ENCODE measurements around the gene SPINK5.

SPINK5 gene, protein sequence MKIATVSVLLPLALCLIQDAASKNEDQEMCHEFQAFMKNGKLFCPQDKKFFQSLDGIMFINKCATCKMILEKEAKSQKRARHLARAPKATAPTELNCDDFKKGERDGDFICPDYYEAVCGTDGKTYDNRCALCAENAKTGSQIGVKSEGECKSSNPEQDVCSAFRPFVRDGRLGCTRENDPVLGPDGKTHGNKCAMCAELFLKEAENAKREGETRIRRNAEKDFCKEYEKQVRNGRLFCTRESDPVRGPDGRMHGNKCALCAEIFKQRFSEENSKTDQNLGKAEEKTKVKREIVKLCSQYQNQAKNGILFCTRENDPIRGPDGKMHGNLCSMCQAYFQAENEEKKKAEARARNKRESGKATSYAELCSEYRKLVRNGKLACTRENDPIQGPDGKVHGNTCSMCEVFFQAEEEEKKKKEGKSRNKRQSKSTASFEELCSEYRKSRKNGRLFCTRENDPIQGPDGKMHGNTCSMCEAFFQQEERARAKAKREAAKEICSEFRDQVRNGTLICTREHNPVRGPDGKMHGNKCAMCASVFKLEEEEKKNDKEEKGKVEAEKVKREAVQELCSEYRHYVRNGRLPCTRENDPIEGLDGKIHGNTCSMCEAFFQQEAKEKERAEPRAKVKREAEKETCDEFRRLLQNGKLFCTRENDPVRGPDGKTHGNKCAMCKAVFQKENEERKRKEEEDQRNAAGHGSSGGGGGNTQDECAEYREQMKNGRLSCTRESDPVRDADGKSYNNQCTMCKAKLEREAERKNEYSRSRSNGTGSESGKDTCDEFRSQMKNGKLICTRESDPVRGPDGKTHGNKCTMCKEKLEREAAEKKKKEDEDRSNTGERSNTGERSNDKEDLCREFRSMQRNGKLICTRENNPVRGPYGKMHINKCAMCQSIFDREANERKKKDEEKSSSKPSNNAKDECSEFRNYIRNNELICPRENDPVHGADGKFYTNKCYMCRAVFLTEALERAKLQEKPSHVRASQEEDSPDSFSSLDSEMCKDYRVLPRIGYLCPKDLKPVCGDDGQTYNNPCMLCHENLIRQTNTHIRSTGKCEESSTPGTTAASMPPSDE

GRCh38 chr5:148063861-148064260 is at the start of gene SPINK5:
TSS of gene SPINK5 (plus strand) at chr5:148063980. CDS start at chr5:148064045, 65 bp downstream.
- Histone ChIP-seq H3K4me3 (ENCODE audit: low read depth in 1 of 5, low read length in 5 of 5) (no peak within 1 kb of the TSS), H3K9me3 (ENCODE audit: control insufficient read depth in 5 of 5, low read length in 5 of 5) (no peaks in the 10 kb centered on the region), H3K36me3 (ENCODE audit: control insufficient read depth in 5 of 5, insufficient read depth in 5 of 5, low read length in 5 of 5) (no peaks in the 10 kb centered on the region), H3K4me1 (ENCODE audit: control insufficient read depth in 5 of 5, insufficient read depth in 5 of 5, low read length in 5 of 5) (peaks cover 0 to 5% (median 0%) of the 10 kb centered on the region in 5 donors), H3K9ac (ENCODE audit: low read length in 5 of 5) (no peak within 1 kb of the TSS), H3K27ac (ENCODE audit: low read depth, low read length) (no peak within 1 kb of the TSS), H3K27me3 (ENCODE audit: control insufficient read depth in 5 of 5, insufficient read depth in 4 of 5, low read length in 5 of 5) (no peaks in the 10 kb centered on the region)

DNA sequence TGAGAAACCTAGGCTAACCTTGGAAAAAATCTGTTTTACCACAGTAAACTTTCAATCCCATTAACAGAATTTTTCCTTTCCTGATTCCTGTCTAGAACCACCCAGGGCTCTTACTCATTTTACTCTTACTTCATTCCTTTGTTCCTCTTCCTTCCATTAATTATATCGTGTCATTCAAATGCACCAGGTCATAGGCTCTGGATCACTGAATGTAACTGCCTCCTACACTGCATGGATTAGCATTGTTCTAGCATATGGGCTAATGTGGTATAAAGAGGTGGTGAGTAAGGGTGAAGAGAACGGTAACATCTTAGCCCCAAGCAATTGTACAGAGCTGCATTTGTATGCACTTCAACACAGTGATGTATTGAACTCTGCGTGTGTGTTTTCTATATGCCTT is 49.5 kb upstream of the SPINK5 start:
- no peaks in the 10 kb centered on the region for H3K36me3 ChIP-seq (ENCODE audit: control insufficient read depth in 5 of 5, insufficient read depth in 5 of 5, low read length in 5 of 5)
- H3K4me1 ChIP-seq (ENCODE audit: control insufficient read depth in 5 of 5, insufficient read depth in 5 of 5, low read length in 5 of 5) = no peaks in the 10 kb centered on the region
- H3K4me3 ChIP-seq (ENCODE audit: low read depth in 1 of 5, low read length in 5 of 5) = no peak overlapping the region
- no peaks in the 10 kb centered on the region for H3K9me3 ChIP-seq (ENCODE audit: control insufficient read depth in 5 of 5, low read length in 5 of 5)
- no peaks in the 10 kb centered on the region for H3K27me3 ChIP-seq (ENCODE audit: control insufficient read depth in 5 of 5, insufficient read depth in 4 of 5, low read length in 5 of 5)
- H3K9ac ChIP-seq (ENCODE audit: low read length in 5 of 5) = no peak overlapping the region
- no peak overlapping the region for H3K27ac ChIP-seq (ENCODE audit: low read depth, low read length)

DNA sequence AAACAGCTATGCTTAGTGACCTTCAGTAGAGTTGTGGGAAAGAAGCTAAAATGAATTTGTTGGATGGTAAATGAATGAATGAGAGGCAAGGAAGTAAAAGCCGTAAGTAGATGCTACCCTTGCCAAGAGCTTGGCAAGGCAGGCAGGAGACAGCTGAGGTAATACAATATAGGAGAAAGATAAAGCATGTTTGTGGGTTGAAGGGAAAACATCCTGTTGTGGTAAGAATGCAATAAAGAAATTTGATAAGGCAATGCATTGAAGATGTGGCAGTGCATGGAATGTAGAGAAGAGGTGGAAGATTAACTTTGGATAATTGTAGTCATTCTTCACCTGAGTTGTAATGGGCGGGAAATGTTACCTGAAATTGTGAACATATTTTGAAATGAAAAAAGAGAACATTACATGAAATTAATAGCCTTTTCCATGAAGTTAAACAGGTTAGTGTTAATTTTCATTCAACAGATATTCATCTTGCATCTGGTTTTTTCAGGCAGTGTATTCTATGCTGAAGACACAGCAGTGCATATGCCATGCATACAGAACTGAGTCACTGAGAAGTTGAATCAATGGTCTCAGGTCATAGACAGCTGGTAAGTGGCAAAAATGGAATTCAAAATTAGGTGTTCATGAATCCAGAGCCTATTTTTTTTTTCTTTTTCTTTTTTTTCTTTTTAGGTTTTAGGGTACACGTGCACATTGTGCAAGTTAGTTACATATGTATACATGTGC is 43.4 kb upstream of the SPINK5 start:
- Histone ChIP-seq H3K36me3 (ENCODE audit: control insufficient read depth in 5 of 5, insufficient read depth in 5 of 5, low read length in 5 of 5) (no peaks in the 10 kb centered on the region), H3K27ac (ENCODE audit: low read depth, low read length) (no peak overlapping the region), H3K4me3 (ENCODE audit: low read depth in 1 of 5, low read length in 5 of 5) (no peak overlapping the region), H3K4me1 (ENCODE audit: control insufficient read depth in 5 of 5, insufficient read depth in 5 of 5, low read length in 5 of 5) (peaks cover 0 to 8% (median 0%) of the 10 kb centered on the region in 5 donors), H3K9ac (ENCODE audit: low read length in 5 of 5) (no peak overlapping the region), H3K9me3 (ENCODE audit: control insufficient read depth in 5 of 5, low read length in 5 of 5) (no peaks in the 10 kb centered on the region), H3K27me3 (ENCODE audit: control insufficient read depth in 5 of 5, insufficient read depth in 4 of 5, low read length in 5 of 5) (no peaks in the 10 kb centered on the region)

- Histone ChIP-seq H3K9ac (ENCODE audit: low read length in 5 of 5) (no peak overlapping the region), H3K9me3 (ENCODE audit: control insufficient read depth in 5 of 5, low read length in 5 of 5) (no peaks in the 10 kb centered on the region), H3K4me1 (ENCODE audit: control insufficient read depth in 5 of 5, insufficient read depth in 5 of 5, low read length in 5 of 5) (peaks cover 0 to 3% (median 0%) of the 10 kb centered on the region in 5 donors), H3K27me3 (ENCODE audit: control insufficient read depth in 5 of 5, insufficient read depth in 4 of 5, low read length in 5 of 5) (no peaks in the 10 kb centered on the region), H3K4me3 (ENCODE audit: low read depth in 1 of 5, low read length in 5 of 5) (no peak overlapping the region), H3K36me3 (ENCODE audit: control insufficient read depth in 5 of 5, insufficient read depth in 5 of 5, low read length in 5 of 5) (no peaks in the 10 kb centered on the region), H3K27ac (ENCODE audit: low read depth, low read length) (no peak overlapping the region)
These were observed 36.3 kb upstream of the SPINK5 start for GRCh38 chr5:148027505-148027904.

GRCh38 chr5:148029131-148029530 is 34.6 kb upstream of the SPINK5 start:
- no peak overlapping the region for H3K4me3 ChIP-seq (ENCODE audit: low read depth in 1 of 5, low read length in 5 of 5)
- H3K27ac ChIP-seq (ENCODE audit: low read depth, low read length) = no peak overlapping the region
- H3K4me1 ChIP-seq (ENCODE audit: control insufficient read depth in 5 of 5, insufficient read depth in 5 of 5, low read length in 5 of 5) = peaks cover 0 to 3% (median 0%) of the 10 kb centered on the region in 5 donors
- H3K36me3 ChIP-seq (ENCODE audit: control insufficient read depth in 5 of 5, insufficient read depth in 5 of 5, low read length in 5 of 5) = no peaks in the 10 kb centered on the region
- H3K9ac ChIP-seq (ENCODE audit: low read length in 5 of 5) = no peak overlapping the region
- no peaks in the 10 kb centered on the region for H3K9me3 ChIP-seq (ENCODE audit: control insufficient read depth in 5 of 5, low read length in 5 of 5)
- no peaks in the 10 kb centered on the region for H3K27me3 ChIP-seq (ENCODE audit: control insufficient read depth in 5 of 5, insufficient read depth in 4 of 5, low read length in 5 of 5)

- H3K9ac ChIP-seq (ENCODE audit: low read length in 5 of 5) = no peak overlapping the region
- no peak overlapping the region for H3K27ac ChIP-seq (ENCODE audit: low read depth, low read length)
- no peaks in the 10 kb centered on the region for H3K36me3 ChIP-seq (ENCODE audit: control insufficient read depth in 5 of 5, insufficient read depth in 5 of 5, low read length in 5 of 5)
- H3K27me3 ChIP-seq (ENCODE audit: control insufficient read depth in 5 of 5, insufficient read depth in 4 of 5, low read length in 5 of 5) = no peaks in the 10 kb centered on the region
- H3K4me1 ChIP-seq (ENCODE audit: control insufficient read depth in 5 of 5, insufficient read depth in 5 of 5, low read length in 5 of 5) = no peaks in the 10 kb centered on the region
- no peak overlapping the region for H3K4me3 ChIP-seq (ENCODE audit: low read depth in 1 of 5, low read length in 5 of 5)
- no peaks in the 10 kb centered on the region for H3K9me3 ChIP-seq (ENCODE audit: control insufficient read depth in 5 of 5, low read length in 5 of 5)
These were observed 30.6 kb upstream of the SPINK5 start for GRCh38 chr5:148033134-148033533.

DNA sequence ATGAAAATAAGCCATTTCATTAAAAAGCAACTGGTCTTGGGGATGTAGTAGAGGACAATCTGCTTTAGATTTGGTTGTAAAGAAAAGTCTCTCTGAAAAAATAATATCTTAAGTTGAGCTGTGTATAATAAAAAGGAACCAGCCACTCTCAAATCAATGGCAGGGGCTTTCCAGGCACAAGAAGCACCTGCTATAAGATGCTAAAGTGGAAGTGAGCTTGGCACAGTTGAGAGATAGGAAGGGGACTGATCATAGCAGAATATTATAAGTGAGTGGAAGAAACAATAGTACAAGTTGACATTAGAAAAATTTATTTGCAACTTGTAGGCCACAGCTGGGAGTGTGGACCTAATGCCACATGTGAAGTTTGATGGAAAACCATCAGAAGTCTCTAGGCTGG is 28.1 kb upstream of the SPINK5 start:
- Histone ChIP-seq H3K4me1 (ENCODE audit: control insufficient read depth in 5 of 5, insufficient read depth in 5 of 5, low read length in 5 of 5) (no peaks in the 10 kb centered on the region), H3K9ac (ENCODE audit: low read length in 5 of 5) (no peak overlapping the region), H3K27me3 (ENCODE audit: control insufficient read depth in 5 of 5, insufficient read depth in 4 of 5, low read length in 5 of 5) (no peaks in the 10 kb centered on the region), H3K36me3 (ENCODE audit: control insufficient read depth in 5 of 5, insufficient read depth in 5 of 5, low read length in 5 of 5) (no peaks in the 10 kb centered on the region), H3K27ac (ENCODE audit: low read depth, low read length) (no peak overlapping the region), H3K4me3 (ENCODE audit: low read depth in 1 of 5, low read length in 5 of 5) (no peak overlapping the region), H3K9me3 (ENCODE audit: control insufficient read depth in 5 of 5, low read length in 5 of 5) (no peaks in the 10 kb centered on the region)

- H3K27ac ChIP-seq (ENCODE audit: low read depth, low read length) = no peak overlapping the region
These were observed 20.9 kb upstream of the SPINK5 start for GRCh38 chr5:148042881-148043280.

GRCh38 chr5:148043705-148044104 is 20.1 kb upstream of the SPINK5 start:
- Histone ChIP-seq H3K9ac (ENCODE audit: low read length in 5 of 5) (no peak overlapping the region), H3K27ac (ENCODE audit: low read depth, low read length) (no peak overlapping the region), H3K27me3 (ENCODE audit: control insufficient read depth in 5 of 5, insufficient read depth in 4 of 5, low read length in 5 of 5) (no peaks in the 10 kb centered on the region), H3K9me3 (ENCODE audit: control insufficient read depth in 5 of 5, low read length in 5 of 5) (no peaks in the 10 kb centered on the region), H3K4me3 (ENCODE audit: low read depth in 1 of 5, low read length in 5 of 5) (no peak overlapping the region), H3K4me1 (ENCODE audit: control insufficient read depth in 5 of 5, insufficient read depth in 5 of 5, low read length in 5 of 5) (no peaks in the 10 kb centered on the region), H3K36me3 (ENCODE audit: control insufficient read depth in 5 of 5, insufficient read depth in 5 of 5, low read length in 5 of 5) (no peaks in the 10 kb centered on the region)

More at GRCh38 chr5:148042881-148043280, 20.9 kb upstream of the SPINK5 start:
- H3K27me3 ChIP-seq (ENCODE audit: control insufficient read depth in 5 of 5, insufficient read depth in 4 of 5, low read length in 5 of 5) = no peaks in the 10 kb centered on the region
- H3K9ac ChIP-seq (ENCODE audit: low read length in 5 of 5) = no peak overlapping the region
- no peaks in the 10 kb centered on the region for H3K9me3 ChIP-seq (ENCODE audit: control insufficient read depth in 5 of 5, low read length in 5 of 5)
- no peak overlapping the region for H3K4me3 ChIP-seq (ENCODE audit: low read depth in 1 of 5, low read length in 5 of 5)
- H3K4me1 ChIP-seq (ENCODE audit: control insufficient read depth in 5 of 5, insufficient read depth in 5 of 5, low read length in 5 of 5) = no peaks in the 10 kb centered on the region
- no peaks in the 10 kb centered on the region for H3K36me3 ChIP-seq (ENCODE audit: control insufficient read depth in 5 of 5, insufficient read depth in 5 of 5, low read length in 5 of 5)

All from subcutaneous abdominal adipose tissue (tissue), 5 donors.